ENCODE results near the gene SHISA6. TPM values are rescaled to one million over a fixed set of nuclear protein-coding genes. Genes with fewer than 3 reads are reported as not detected.
A peak's percentile ranks its signal among the peaks of the same experiment; 100 is the strongest.

SHISA6 gene
- polyA plus RNA-seq (2013, experiment 1 of 2), result not detected
- not detected for polyA plus RNA-seq (2013, experiment 2 of 2)

DNA sequence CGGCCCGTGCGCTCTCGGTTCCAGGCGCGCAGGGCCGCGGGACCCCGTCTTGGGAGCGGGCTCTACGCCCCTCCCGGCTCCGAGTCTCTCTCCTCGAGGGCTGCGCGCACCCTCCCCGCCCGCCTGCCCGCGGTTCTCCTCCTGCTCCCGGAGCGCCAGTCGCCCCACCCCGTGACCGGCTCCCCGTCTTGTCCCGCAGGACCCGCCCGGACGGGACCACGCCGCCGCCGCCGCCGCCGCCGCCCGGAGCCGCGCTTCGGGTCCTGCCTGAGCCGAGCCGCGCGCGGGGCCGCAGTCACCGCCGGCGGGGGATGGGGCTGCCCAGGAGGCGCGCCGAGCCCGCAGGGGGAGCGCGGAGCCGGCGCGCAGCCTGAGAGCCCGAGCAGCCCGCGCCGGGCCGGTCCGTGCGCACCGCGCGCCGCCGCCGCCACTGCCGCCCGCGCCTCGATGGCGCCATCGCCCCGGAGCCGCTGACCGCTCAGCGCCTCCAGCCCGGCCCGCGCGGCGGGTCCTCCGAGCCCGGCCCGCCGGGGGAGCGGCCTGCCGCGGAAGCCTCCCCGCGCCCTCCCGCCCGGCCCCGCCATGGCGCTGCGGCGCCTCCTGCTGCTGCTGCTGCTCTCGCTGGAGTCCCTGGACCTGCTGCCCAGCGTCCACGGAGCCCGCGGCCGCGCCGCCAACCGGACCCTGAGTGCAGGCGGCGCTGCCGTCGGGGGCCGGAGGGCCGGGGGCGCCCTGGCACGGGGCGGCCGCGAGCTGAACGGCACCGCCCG lies at the start of gene SHISA6:
Gene SHISA6 (plus strand): TSS at position 373 of the 770 bp plus-strand sequence.
- Histone ChIP-seq H2BK12ac (ENCODE audit: low read length in 2 of 2) (no peak within 1 kb of the TSS), H3K79me1 (replicated peaks; ENCODE audit: low read length, poor library complexity, severe bottlenecking) (no peaks in the 10 kb centered on the region), H3K4me3 (ENCODE audit: insufficient read depth in 1 of 2, low read depth in 1 of 2, low read length in 2 of 2) (peak within 1 kb of the TSS; percentile 15 to 29), H2AFZ (ENCODE audit: low read depth, low read length) (no peak within 1 kb of the TSS), H3K9ac (ENCODE audit: low read length) (no peak within 1 kb of the TSS), H2BK15ac (ENCODE audit: low read depth, poor library complexity, severe bottlenecking) (no peak within 1 kb of the TSS), H3K36me3 (ENCODE audit: control insufficient read depth in 1 of 2, insufficient read depth in 2 of 2, low read depth in 1 of 2, low read length in 2 of 2) (peaks cover 0 to 3% of the 10 kb centered on the region in 2 experiments), H4K91ac (ENCODE audit: low read length) (no peak within 1 kb of the TSS), H2BK5ac (ENCODE audit: low read depth, low read length, poor library complexity, severe bottlenecking) (no peak within 1 kb of the TSS), H3K9me3 (ENCODE audit: control insufficient read depth, low read length) (no peaks in the 10 kb centered on the region), H3K4ac (ENCODE audit: low read depth in 1 of 2, low read length in 2 of 2) (no peak within 1 kb of the TSS), H2AK5ac (ENCODE audit: low read length, severe bottlenecking) (no peak within 1 kb of the TSS), H3K18ac (ENCODE audit: low read depth in 1 of 2, low read length in 2 of 2) (no peak within 1 kb of the TSS), H3K14ac (ENCODE audit: low read length in 2 of 2) (no peak within 1 kb of the TSS), H2BK120ac (ENCODE audit: low read depth, low read length) (no peak within 1 kb of the TSS), H3K4me1 (ENCODE audit: control insufficient read depth, insufficient read depth, low read depth, low read length) (peaks cover 16% of the 10 kb centered on the region), H3K27ac (ENCODE audit: low read length, poor library complexity, severe bottlenecking) (no peak within 1 kb of the TSS), H3K27me3 (ENCODE audit: control insufficient read depth in 1 of 2, insufficient read depth in 1 of 2, low read length in 2 of 2) (peaks cover 34 to 63% of the 10 kb centered on the region in 2 experiments), H3K4me2 (ENCODE audit: low read length, poor library complexity, severe bottlenecking) (peak within 1 kb of the TSS; percentile 35), H4K8ac (ENCODE audit: low read length) (no peak within 1 kb of the TSS), H3K23ac (ENCODE audit: low read length in 2 of 2) (no peak within 1 kb of the TSS)
- DNase-seq, result no peak
- 1% methylated on average over 57 of the region's 126 CpGs for WGBS

DNA sequence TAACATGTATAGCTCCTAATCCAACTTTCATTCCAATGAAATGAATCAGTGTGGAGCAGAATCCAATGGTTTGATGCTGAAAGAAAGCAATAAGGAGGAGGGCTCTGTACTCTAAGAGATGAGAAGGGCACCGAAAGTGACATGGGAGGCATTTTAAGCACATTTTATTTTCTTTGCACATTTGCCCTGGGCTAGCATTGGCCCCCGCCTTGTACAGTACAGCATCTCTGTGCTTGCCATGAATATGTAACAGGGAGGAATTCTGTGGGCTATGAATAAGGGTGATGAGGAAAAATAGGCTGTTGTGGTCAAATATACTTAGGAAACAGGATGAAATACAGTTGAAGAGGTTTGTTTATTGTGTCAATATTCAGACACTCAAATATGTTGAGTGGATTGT lies 45.2 kb upstream of the SHISA6 start:
- Histone ChIP-seq H3K23ac (ENCODE audit: low read length in 2 of 2) (no peak overlapping the region), H2BK12ac (ENCODE audit: low read length in 2 of 2) (no peak overlapping the region), H3K14ac (ENCODE audit: low read length in 2 of 2) (no peak overlapping the region), H4K91ac (ENCODE audit: low read length) (no peak overlapping the region), H3K4me3 (ENCODE audit: insufficient read depth in 1 of 2, low read depth in 1 of 2, low read length in 2 of 2) (no peak overlapping the region), H3K4me1 (ENCODE audit: control insufficient read depth, insufficient read depth, low read depth, low read length) (no peaks in the 10 kb centered on the region), H3K9ac (ENCODE audit: low read length) (no peak overlapping the region), H3K27me3 (ENCODE audit: control insufficient read depth in 1 of 2, insufficient read depth in 1 of 2, low read length in 2 of 2) (no peaks in the 10 kb centered on the region), H3K79me1 (replicated peaks; ENCODE audit: low read length, poor library complexity, severe bottlenecking) (no peaks in the 10 kb centered on the region), H3K4me2 (ENCODE audit: low read length, poor library complexity, severe bottlenecking) (no peak overlapping the region), H3K18ac (ENCODE audit: low read depth in 1 of 2, low read length in 2 of 2) (no peak overlapping the region), H4K8ac (ENCODE audit: low read length) (no peak overlapping the region), H2BK15ac (ENCODE audit: low read depth, poor library complexity, severe bottlenecking) (no peak overlapping the region), H2BK5ac (ENCODE audit: low read depth, low read length, poor library complexity, severe bottlenecking) (no peak overlapping the region), H2AK5ac (ENCODE audit: low read length, severe bottlenecking) (no peak overlapping the region), H3K36me3 (ENCODE audit: control insufficient read depth in 1 of 2, insufficient read depth in 2 of 2, low read depth in 1 of 2, low read length in 2 of 2) (no peaks in the 10 kb centered on the region), H2AFZ (ENCODE audit: low read depth, low read length) (no peak overlapping the region), H3K4ac (ENCODE audit: low read depth in 1 of 2, low read length in 2 of 2) (no peak overlapping the region), H2BK120ac (ENCODE audit: low read depth, low read length) (no peak overlapping the region), H3K27ac (ENCODE audit: low read length, poor library complexity, severe bottlenecking) (no peak overlapping the region), H3K9me3 (ENCODE audit: control insufficient read depth, low read length) (no peaks in the 10 kb centered on the region)
- no peak for DNase-seq
- 65% methylated on average over 2 of the region's 2 CpGs for WGBS

DNA sequence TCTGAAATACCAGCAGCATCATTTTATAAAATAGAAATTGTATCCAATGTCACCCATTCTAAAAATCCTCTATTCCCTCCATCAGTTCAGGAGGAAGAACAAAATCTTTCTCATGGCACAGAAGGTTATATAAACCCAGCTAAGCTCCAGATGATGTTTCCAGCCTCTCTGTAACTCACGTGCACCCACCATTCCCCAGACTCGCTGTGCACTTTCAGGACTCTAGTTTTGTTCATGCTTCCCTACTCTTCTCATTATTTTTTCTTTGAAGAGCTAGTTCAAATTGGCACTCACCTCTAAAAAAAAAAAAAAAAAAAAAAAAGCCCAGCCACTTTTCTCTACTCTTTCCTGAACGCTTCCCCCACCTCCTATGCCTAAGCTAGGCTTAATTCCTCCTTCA lies 36.0 kb upstream of the SHISA6 start:
- no peak overlapping the region for H3K9ac ChIP-seq (ENCODE audit: low read length)
- no peak overlapping the region for H2BK15ac ChIP-seq (ENCODE audit: low read depth, poor library complexity, severe bottlenecking)
- H3K36me3 ChIP-seq (ENCODE audit: control insufficient read depth in 1 of 2, insufficient read depth in 2 of 2, low read depth in 1 of 2, low read length in 2 of 2), result no peaks in the 10 kb centered on the region
- H3K9me3 ChIP-seq (ENCODE audit: control insufficient read depth, low read length), result peaks cover 9% of the 10 kb centered on the region
- H2BK12ac ChIP-seq (ENCODE audit: low read length in 2 of 2), result no peak overlapping the region
- no peak overlapping the region for H2BK5ac ChIP-seq (ENCODE audit: low read depth, low read length, poor library complexity, severe bottlenecking)
- H3K23ac ChIP-seq (ENCODE audit: low read length in 2 of 2), result no peak overlapping the region
- WGBS, result 72% methylated on average over 2 of the region's 3 CpGs
- H2AFZ ChIP-seq (ENCODE audit: low read depth, low read length), result no peak overlapping the region
- H4K8ac ChIP-seq (ENCODE audit: low read length), result no peak overlapping the region
- H3K14ac ChIP-seq (ENCODE audit: low read length in 2 of 2), result no peak overlapping the region
- H4K91ac ChIP-seq (ENCODE audit: low read length), result no peak overlapping the region
- no peaks in the 10 kb centered on the region for H3K27me3 ChIP-seq (ENCODE audit: control insufficient read depth in 1 of 2, insufficient read depth in 1 of 2, low read length in 2 of 2)
- H2AK5ac ChIP-seq (ENCODE audit: low read length, severe bottlenecking), result no peak overlapping the region
- H3K4me1 ChIP-seq (ENCODE audit: control insufficient read depth, insufficient read depth, low read depth, low read length), result no peaks in the 10 kb centered on the region
- H3K4me2 ChIP-seq (ENCODE audit: low read length, poor library complexity, severe bottlenecking), result no peak overlapping the region
- H3K4ac ChIP-seq (ENCODE audit: low read depth in 1 of 2, low read length in 2 of 2), result no peak overlapping the region
- no peak overlapping the region for H2BK120ac ChIP-seq (ENCODE audit: low read depth, low read length)
- no peak for DNase-seq
- H3K79me1 ChIP-seq (replicated peaks; ENCODE audit: low read length, poor library complexity, severe bottlenecking), result no peaks in the 10 kb centered on the region
- no peak overlapping the region for H3K27ac ChIP-seq (ENCODE audit: low read length, poor library complexity, severe bottlenecking)
- H3K4me3 ChIP-seq (ENCODE audit: insufficient read depth in 1 of 2, low read depth in 1 of 2, low read length in 2 of 2), result no peak overlapping the region
- no peak overlapping the region for H3K18ac ChIP-seq (ENCODE audit: low read depth in 1 of 2, low read length in 2 of 2)

DNA sequence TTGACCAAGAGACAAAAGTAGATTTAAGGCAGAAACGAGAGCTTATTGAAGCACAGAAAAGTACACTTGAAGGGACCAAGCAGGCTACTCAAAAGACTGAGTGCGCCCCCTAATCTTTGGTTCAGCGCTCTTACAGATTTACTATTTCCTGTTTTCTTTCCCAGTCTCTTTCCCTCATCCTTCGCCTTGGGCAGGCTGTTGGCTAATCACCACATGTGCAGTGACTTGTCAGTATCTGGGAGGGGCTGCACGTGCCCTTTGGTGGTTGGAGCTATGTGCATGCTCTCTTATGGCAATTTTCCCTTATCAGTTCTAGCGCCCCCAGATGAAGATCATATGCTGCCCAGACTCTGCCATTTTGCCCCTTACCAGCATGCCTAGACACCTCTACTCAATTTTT lies 35.4 kb upstream of the SHISA6 start:
- H2AK5ac ChIP-seq (ENCODE audit: low read length, severe bottlenecking), result no peak overlapping the region
- no peak overlapping the region for H3K4me3 ChIP-seq (ENCODE audit: insufficient read depth in 1 of 2, low read depth in 1 of 2, low read length in 2 of 2)
- no peak overlapping the region for H2BK12ac ChIP-seq (ENCODE audit: low read length in 2 of 2)
- H3K14ac ChIP-seq (ENCODE audit: low read length in 2 of 2), result no peak overlapping the region
- H3K23ac ChIP-seq (ENCODE audit: low read length in 2 of 2), result no peak overlapping the region
- H4K8ac ChIP-seq (ENCODE audit: low read length), result no peak overlapping the region
- H2BK5ac ChIP-seq (ENCODE audit: low read depth, low read length, poor library complexity, severe bottlenecking), result no peak overlapping the region
- peaks cover 14% of the 10 kb centered on the region for H3K9me3 ChIP-seq (ENCODE audit: control insufficient read depth, low read length)
- no peak overlapping the region for H3K4me2 ChIP-seq (ENCODE audit: low read length, poor library complexity, severe bottlenecking)
- no peaks in the 10 kb centered on the region for H3K27me3 ChIP-seq (ENCODE audit: control insufficient read depth in 1 of 2, insufficient read depth in 1 of 2, low read length in 2 of 2)
- no peak overlapping the region for H3K27ac ChIP-seq (ENCODE audit: low read length, poor library complexity, severe bottlenecking)
- H3K18ac ChIP-seq (ENCODE audit: low read depth in 1 of 2, low read length in 2 of 2), result no peak overlapping the region
- H2AFZ ChIP-seq (ENCODE audit: low read depth, low read length), result no peak overlapping the region
- H3K79me1 ChIP-seq (replicated peaks; ENCODE audit: low read length, poor library complexity, severe bottlenecking), result no peaks in the 10 kb centered on the region
- DNase-seq, result no peak
- H4K91ac ChIP-seq (ENCODE audit: low read length), result no peak overlapping the region
- WGBS, result 59% methylated on average over 6 of the region's 6 CpGs
- H3K9ac ChIP-seq (ENCODE audit: low read length), result no peak overlapping the region
- no peak overlapping the region for H2BK120ac ChIP-seq (ENCODE audit: low read depth, low read length)
- H2BK15ac ChIP-seq (ENCODE audit: low read depth, poor library complexity, severe bottlenecking), result no peak overlapping the region
- no peak overlapping the region for H3K4ac ChIP-seq (ENCODE audit: low read depth in 1 of 2, low read length in 2 of 2)
- H3K36me3 ChIP-seq (ENCODE audit: control insufficient read depth in 1 of 2, insufficient read depth in 2 of 2, low read depth in 1 of 2, low read length in 2 of 2), result no peaks in the 10 kb centered on the region
- no peaks in the 10 kb centered on the region for H3K4me1 ChIP-seq (ENCODE audit: control insufficient read depth, insufficient read depth, low read depth, low read length)
